Panc1 (cell line): ENCODE data around the gene TMEM87B.

Experiments
- CTCF ChIP-seq: fragments of 450-650 bp; IDR thresholded peaks from 2 replicates; pipeline ENCODE4 v1.5.1; 2017; ENCODE audit warnings: mild to moderate bottlenecking
- POLR2AphosphoS5 ChIP-seq: IDR thresholded peaks from 2 replicates; pipeline ENCODE4 v1.6.1; 2012; ENCODE audit warnings: mild to moderate bottlenecking, low read depth, low read length, moderate library complexity

- TF ChIP-seq CTCF = 0 out of 2 replicates have a peak, but pooled peaks have one; percentile 17
- no peak for TF ChIP-seq POLR2AphosphoS5
Measured at GRCh38 chr2:112118148-112118547, 63.1 kb downstream of the TMEM87B start.
